HS-27A (cell line): Measurements from ENCODE around the gene GCC2.
"Not testable (repeated sequence)": the region's sequence is repeated elsewhere in the genome, so short reads cannot be mapped to it uniquely, and the experiment has no call there.

Experiments used
- DNase-seq: peaks from one replicate; pipeline ENCODE4 v3.0.0-alpha.2; 2012; ENCODE audit warnings: low read depth, missing footprints

The GCC2 gene, protein sequence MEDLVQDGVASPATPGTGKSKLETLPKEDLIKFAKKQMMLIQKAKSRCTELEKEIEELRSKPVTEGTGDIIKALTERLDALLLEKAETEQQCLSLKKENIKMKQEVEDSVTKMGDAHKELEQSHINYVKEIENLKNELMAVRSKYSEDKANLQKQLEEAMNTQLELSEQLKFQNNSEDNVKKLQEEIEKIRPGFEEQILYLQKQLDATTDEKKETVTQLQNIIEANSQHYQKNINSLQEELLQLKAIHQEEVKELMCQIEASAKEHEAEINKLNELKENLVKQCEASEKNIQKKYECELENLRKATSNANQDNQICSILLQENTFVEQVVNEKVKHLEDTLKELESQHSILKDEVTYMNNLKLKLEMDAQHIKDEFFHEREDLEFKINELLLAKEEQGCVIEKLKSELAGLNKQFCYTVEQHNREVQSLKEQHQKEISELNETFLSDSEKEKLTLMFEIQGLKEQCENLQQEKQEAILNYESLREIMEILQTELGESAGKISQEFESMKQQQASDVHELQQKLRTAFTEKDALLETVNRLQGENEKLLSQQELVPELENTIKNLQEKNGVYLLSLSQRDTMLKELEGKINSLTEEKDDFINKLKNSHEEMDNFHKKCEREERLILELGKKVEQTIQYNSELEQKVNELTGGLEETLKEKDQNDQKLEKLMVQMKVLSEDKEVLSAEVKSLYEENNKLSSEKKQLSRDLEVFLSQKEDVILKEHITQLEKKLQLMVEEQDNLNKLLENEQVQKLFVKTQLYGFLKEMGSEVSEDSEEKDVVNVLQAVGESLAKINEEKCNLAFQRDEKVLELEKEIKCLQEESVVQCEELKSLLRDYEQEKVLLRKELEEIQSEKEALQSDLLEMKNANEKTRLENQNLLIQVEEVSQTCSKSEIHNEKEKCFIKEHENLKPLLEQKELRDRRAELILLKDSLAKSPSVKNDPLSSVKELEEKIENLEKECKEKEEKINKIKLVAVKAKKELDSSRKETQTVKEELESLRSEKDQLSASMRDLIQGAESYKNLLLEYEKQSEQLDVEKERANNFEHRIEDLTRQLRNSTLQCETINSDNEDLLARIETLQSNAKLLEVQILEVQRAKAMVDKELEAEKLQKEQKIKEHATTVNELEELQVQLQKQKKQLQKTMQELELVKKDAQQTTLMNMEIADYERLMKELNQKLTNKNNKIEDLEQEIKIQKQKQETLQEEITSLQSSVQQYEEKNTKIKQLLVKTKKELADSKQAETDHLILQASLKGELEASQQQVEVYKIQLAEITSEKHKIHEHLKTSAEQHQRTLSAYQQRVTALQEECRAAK (N-terminal part only)

DNA sequence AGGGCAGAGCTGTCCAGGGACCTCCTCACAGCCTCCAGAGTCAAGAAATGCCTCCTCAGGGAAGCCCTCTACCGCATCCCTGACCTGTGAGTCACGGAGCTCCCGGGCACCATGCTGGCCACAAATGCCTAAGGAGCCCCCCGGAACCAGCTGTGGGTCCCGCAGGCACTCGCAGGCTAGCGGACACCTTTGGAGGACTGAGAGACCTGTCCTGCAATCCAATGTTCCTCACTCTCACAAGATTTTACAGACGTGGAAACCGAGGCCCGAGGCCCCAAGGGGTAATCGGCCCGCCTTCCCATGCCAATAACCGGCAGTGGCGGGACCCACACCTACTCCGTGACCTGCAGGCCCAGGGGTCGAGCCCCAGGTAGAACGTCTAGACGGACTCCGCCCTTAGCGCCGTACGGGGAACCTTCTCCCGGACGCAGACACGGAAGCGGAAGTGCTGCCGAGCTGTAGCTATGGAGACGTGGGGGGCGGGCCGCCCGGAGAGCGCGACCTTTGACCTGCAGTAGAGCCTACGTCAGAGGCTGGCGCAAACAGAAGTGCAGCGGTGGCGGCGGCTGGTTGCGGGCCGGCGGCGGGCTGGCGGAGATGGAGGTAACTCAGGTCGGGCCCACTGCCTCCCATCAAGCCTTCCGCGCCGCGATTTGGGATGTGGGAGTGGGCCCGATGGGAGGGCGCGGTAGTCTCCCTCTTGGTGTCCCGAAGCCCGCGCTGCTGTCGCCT is at the start of gene GCC2:
Gene GCC2, plus strand, starts transcription at position 529 of the 732 bp plus-strand sequence. Its CDS starts 69 bp downstream, at position 598.
- peak; percentile 61 for DNase-seq

DNA sequence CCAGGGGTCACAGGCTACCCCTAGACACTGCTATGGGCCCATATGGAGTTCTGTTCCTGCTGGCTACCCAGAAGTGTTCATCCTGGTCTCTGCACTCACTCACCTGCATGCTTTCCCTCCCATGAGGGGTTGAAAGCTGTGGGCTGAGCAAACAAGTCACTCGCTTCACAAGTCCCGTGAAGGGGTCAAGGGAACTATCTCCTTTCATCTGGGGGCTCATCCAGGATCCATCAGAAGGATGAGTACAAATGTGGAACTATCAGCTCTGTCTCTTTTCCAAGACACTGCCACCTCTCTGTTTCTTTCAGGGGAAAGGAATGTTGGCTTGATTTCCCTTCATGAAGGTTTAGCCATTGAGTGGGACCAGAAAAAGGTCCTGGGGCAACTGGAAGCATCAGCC is 49.5 kb upstream of the GCC2 start:
- no peak for DNase-seq

DNA sequence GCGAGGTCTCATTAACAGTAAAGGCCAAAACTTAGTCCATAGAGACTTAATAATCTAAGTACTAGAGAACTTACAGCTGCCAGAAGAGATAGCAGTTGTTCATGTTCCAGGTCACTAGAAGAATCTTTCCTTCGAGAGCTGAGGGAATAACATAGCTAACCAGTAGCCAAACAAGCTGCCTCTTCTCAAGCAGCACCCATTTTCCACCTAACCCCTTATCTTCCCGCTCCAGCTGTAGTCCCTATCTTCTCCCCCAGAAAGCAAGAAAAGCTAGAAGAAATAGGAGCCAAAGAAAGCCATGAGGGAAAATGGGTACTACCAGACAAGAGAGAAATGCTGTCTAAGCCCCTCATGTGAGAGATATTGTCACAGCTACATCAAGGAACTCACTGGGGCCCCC is 47.2 kb upstream of the GCC2 start:
- no peak for DNase-seq

DNA sequence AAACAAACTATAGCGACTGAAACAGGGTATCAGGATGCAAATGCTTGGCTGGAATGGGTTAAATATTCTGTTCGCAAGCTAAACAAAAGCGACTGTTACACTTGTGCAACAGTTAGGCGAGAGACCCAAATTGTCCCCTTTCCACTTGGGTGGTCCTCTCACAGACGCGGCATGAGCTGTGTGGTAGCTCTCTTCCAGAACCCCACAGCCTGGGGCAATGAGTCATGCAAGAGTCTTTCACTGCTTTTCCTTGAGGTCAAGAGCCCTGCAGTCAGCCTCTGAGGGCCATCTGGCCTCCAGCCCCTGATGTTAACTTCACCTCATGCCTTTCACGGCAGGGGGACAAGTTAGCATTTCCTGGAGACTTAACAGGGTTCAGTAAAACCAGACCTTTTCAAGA is 45.5 kb upstream of the GCC2 start:
- DNase-seq, result peak; percentile 22

DNA sequence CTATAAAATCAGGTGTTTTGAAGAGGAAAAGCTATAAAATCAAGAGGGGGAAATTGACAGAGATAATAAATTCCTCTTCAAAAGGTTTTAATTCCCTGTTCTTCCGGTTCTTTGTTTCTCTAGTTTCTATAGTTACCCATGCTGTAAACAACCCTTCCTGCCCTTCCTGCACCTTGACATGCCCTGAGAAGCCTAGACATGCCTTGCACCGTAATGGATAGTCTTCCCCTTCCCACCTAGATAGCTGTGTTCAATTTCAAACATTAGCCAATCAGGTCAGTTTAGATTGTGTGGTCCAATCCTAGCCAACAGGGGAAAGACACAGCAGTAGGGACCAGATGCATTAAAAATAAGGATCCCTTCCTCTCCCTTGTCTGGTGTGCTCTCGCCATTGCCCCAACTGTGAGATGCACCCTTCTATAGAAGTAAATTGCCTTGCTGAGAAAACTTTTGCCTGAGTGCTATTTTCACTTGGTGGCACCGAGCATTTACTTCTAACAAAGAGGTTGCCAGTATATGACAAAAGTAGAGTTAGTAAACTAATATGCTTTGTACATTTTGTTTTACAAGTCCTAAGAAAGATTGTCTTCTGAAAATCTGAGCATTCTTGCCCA is 44.1 kb upstream of the GCC2 start:
- no peak for DNase-seq

DNA sequence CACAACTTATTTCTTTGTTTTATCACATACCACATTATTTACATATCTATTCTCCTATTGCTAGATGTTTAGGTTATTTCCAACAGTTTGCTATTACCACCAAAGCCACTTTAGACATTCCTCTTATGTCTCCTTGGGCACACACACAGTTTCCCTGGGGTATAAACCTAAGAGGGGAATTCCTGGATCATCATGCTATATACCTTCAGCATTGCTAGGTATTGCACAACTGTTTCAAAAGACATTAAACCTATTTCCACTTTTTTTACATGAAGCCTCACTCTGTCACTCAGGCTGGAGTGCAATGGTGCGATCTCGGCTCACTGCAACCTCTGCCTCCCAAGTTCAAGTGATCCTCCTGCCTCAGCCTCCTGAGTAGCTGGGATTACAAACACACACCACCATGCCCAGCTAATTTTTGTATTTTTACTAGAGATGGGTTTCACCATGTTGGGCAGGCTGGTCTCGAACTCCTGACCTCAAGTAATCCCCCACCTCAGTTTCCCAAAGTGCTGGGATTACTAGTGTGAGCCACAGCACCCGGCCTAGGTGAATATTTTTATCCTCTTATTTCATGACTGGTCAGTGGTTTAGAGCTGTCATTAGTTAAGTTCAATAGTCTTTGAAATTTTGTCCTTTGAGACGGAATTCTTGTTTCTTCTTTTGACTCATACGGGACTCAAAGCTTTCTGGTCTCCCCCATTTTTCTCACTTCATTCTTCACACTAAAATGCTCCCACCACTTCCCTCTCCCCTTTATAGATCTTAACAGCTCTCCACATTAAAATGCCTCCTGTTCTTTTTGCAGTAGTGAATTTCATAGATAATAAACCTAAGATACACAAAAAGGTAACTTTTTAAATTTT is 40.9 kb upstream of the GCC2 start:
- no peak for DNase-seq

DNA sequence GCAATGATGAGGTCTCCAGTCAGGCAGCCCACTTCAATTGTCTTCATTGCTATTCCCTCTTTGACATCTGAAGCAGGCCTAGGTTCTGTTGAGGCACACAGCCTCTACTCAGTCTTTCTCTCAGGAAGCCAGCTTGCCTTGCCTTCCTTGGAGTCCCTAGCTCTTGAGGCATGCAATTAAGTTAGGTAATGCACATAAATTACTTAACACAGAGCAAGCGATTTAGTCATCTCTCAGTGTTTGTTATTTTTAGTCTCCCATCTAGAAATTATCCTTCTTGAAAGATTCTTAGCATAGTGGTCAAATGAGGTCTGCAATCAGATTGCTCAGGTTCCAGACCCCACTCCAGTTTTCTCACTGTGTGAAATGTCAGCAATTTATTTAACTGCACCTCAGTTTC is 39.2 kb upstream of the GCC2 start:
- no peak for DNase-seq

DNA sequence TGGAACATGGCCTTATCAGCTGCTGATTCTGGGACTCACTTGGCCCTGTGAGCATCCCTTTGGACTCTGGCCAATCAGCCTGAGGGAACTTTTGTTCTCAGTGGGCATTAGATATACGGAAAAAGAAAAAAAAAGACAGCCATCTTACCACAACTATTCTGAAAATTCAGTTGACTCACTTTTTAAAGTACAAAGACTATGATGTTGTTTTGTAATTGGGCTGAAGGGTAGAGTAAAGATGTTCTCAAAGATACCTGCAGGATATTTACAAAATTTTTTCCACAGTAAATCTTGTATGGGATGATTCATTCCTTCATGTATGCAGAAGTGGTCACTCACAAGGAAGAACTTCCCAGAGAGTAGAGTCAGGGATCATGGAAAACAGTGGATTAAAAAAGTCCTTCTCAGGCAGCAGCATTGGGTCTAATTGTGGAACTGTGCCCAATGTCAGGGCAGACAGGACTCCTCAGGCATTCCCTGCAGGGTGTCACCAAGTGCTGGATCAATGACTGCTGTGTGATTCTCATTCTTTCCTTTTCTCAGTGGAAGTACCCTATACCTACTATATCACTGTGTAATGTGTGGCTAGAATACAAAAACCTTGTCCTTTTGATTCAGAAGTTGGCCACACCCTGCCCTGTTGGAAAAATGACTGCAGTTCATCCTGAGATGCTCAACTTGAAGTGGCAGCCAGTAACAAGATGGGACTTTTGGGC is 35.9 kb upstream of the GCC2 start:
- DNase-seq, result peak; percentile 69

DNA sequence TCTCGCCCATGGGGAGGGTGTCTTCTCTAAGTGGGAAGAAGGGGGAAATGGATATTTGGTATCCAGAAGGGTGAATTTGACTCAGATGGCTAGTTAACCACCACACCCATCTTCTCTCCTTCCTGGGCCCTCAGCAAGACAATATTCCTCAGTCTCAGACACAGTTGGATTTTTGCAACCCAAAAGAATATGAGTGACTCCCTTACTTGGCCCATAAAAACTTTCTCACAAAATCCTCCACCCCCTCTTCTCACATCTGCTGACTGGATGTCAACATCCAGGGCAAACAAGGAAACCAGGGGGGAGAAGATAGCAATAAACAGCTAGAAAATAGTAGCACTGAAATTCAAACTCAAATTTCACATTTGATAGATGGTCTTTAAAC is 35.3 kb upstream of the GCC2 start:
- no peak for DNase-seq

DNA sequence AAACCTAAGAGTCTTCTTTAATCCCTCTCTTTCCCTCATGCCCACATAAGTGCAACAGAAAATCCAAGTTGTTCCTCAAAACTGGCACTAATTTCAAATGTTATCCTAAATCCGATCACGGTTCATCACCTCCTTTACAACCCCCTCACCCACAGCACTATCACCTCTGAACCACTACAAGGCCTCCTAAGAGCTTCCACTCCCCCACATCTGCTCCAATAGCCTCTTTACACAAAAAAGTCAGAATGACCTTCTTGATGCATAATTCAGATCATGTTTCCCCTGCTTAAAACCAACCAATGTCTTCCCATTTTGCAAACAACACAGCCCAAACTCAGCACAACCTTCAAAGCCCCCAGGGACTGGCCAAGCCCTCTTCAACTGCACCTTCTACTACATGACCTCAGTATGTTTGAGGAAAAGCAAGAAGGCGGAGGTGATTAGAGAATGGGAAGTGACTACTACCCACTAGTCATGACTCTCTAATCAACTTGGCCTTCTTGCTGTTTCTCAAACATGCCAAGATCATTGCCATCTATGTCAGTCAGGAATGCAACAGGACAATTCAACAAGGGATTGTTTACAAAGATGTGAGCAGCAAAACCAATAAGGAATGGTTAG is 34.6 kb upstream of the GCC2 start:
- no peak for DNase-seq

DNA sequence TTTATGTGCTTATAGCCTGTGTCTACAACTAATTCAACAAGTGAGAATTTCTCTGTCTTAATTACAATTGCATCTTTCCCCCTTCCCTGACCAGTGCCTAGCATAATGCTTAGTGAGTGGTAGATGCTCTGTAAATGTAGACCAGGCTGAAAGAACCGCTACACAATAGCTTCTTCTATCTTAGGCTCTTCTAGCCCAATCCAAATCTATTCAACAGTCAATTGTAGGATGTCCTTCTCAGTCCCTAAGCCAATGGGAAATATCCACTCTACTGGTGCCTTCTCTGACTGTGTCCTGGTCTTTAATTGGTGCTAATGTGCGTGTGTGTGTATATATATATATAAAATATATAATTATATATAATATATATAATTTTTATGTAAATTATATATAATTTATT is 34.1 kb upstream of the GCC2 start:
- no peak for DNase-seq

DNA sequence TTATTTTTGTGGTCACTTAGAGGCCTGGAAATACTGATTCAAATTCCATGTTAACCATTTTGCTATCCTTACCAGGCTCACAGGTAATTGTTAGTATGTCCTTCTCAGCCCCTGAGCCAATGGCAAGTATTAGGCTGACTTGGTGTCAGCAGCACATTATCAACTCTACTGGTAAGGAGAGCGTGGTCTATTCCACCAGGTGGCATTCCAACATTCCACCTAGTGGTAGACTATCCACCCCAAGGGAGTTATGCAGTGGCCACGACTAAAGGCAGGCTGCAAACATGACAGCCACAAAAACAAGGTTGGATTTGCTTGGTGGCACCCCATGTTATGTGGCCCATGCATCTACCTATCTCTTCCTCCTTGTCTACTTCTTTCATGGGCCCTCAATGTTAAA is 31.8 kb upstream of the GCC2 start:
- DNase-seq, result no peak

DNA sequence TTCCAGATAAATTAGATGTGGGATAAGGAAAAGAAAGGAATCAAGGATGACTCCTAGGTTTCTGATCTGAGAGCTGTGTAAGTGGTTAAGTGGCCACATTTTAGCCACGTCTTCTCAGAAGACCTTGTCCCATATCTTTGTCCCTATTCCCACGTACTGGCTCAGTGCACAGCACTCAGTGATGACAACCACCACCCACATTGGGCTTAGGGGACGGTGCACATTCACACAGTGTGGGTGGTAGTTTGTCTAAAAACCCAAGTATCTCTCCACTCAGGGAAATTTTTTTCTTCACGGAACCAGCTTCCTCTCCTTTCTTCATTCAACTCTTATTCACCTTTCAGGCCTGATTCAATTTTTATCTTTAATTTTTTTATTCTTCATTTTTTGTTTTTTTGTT is 30.6 kb upstream of the GCC2 start:
- no peak for DNase-seq

DNA sequence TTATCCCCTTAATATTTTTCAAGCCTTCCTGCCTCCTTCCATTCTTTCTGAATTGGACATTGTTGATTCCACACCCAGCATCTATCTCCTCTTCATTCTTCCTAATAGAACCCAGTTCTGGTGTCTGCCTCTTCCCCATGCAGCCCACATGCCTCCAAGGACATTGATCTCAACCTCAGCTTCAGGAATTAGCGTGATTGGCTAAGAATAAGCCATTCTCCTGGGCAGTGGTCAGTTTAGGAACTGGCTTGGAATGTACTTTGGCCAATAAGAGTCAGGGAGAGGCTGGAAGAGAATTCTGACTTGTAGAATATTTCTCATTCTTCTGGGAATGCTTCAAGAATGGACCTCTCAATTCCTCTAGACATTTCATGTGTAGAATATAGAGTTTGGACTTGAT is 25.9 kb upstream of the GCC2 start:
- DNase-seq, result no peak

DNA sequence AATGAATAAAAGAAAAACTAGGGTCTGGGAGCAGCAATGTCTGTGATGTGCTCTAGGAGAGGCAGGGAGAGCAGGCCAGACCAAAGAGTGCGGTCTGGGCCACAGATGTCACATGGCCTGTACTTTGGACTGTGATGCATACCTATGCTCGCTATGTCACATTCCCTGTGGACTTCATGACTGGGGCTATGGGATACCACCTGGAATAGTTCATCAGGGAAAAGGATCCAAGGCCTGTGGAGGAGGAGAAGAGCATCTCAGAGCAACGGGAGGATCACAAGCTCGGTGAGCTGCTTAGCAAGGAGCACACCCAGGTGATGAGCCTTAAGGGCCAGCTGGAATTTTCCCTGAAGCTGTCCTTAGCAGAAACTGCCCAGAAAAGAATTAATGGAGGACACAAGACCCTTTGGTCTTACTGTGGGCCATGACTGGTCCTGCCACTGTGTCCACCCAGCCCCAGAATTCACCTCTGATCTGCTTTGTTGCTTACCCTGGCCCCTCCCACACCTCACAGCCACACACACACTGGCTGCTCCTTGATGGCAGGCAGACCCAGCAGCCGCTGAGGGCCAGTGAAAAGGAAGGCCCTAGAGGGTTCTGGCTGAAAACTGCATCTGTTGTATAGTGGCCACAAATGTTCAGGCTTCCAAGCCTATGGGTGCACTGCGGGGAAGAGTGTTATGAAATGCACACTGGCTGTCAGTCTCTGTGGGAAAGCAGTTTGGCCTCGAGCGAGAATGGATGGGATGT is 25.3 kb upstream of the GCC2 start:
- no peak for DNase-seq

DNA sequence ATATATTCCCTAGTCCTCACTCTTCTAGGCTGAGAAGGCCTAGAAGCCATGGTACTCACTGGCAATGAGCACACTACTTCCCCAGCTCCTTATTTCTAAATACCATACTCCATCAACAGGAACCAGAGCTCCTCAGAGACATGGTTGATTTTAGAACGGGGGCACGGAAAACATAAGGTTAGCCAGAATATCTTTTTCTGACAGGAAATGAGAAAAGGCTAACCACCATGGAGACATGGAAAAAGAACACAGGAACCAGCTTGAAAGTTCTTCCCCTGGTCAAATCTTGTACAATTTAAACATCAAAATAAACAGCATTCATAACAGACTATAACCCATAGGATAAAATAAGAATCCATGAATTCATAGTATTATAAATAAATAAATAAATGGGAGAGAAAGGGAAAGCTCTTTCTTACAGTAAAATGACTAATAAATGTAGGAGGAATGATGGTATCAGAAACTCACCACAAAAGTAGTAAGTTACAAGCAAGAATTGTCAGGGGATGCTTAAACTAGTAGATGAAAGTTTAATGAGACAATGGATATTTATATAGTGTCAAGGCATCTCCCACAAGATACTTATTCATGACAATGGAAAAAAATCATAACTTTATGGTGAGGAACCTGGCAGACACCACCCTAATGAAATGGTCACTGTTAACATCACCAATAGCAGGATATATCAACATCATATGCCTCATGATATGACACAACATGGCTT is 20.6 kb upstream of the GCC2 start:
- DNase-seq, result no peak

DNA sequence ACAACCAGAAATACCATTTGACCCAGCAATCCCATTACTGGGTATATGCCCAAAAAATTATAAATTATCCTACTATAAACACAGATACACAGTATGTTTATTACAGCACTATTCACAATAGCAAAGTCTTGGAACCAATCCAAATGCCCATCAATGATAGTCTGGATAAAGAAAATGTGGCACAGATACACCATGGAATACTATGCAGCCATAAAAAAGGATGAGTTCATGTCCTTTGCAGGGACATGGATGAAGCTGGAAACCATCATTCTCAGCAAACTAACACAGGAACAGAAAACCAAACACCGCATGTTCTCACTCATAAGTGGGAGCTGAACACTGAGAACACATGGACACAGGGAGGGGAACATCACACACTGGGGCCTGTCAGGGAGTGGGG is 13.4 kb upstream of the GCC2 start:
- DNase-seq, result not testable (repeated sequence)

DNA sequence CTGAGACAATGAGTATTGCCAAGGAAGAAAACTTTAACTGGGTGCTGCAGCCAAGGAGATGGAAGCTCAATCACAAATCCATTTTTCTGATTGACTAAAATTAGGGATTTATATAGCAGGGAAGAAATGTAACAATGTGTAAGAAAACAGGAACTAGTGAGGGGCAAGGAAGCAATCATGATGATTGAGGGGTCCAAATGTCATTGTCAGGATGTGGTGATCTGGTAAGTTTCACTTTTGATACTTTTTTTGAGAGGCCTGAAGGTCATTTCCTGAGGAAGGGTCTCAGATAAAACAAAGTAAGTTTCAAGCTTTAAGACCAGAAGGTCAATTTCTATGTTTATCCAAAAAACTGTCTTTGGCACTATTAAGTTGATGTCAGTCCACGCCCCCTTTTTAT is 12.0 kb upstream of the GCC2 start:
- no peak for DNase-seq
